GM12892 (cell line): ENCODE measurements around the gene ARL17B.
"Not testable (repeated sequence)": the region's sequence is repeated elsewhere in the genome, so short reads cannot be mapped to it uniquely, and the experiment has no call there.

Source experiments
- POLR2A ChIP-seq: IDR thresholded peaks from 2 replicates; pipeline ENCODE4 v1.6.1; 2011; ENCODE audit warnings: low read depth, low read length, control low read depth
- POLR2AphosphoS5 ChIP-seq: IDR thresholded peaks from 2 replicates; pipeline ENCODE4 v1.6.1; 2011; ENCODE audit warnings: low read depth, low read length, control low read depth
- TAF1 ChIP-seq: IDR thresholded peaks from 2 replicates; pipeline ENCODE4 v1.6.1; 2011; ENCODE audit warnings: low read depth, mild to moderate bottlenecking, control low read depth, low read length, borderline replicate concordance

DNA sequence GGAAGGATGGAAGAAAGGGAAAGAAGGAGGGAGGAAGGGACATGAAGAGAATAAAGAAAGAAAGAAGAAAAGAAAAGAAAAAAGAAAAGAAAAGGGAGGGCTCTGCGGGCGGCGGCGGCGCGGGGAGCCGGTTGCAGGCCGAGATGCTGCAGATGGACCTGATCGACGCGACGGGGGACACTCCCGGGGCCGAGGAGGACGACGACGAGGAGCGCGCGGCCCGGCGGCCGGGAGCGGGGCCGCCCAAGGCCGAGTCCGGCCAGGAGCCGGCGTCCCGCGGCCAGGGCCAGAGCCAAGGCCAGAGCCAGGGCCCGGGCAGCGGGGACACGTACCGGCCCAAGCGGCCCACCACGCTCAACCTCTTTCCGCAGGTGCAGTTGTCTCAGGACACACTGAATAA, 118.1 kb downstream of the ARL17B start:
- TF ChIP-seq POLR2AphosphoS5, TAF1, POLR2A: not testable (repeated sequence)
